Activated naive CD4-positive, alpha-beta T cell treated with anti-CD3 and anti-CD28 coated beads for 36 hours (primary cell): ENCODE results near the gene ZFAND2B. TPM values are rescaled to one million over a fixed set of nuclear protein-coding genes. Genes with fewer than 3 reads are reported as not detected.
A peak's percentile ranks its signal among the peaks of the same experiment; 100 is the strongest.

Experiments
- CTCF ChIA-PET: fragments of 350-600 bp; sonication (Branson Sonifier 250); formaldehyde crosslinking; loops from one replicate; lab custom pipeline; 2021; ENCODE audit warnings: antibody characterized with exemption; lab: Charles Lee
- DNase-seq: peaks from one replicate; pipeline ENCODE4 v3.0.0-alpha.2; 2020
- H3K27ac Mint-ChIP-seq: one replicate; pipeline ENCODE4 v1.8.0; 2021; ENCODE audit warnings: mild to moderate bottlenecking, mixed read lengths
- H3K27me3 Mint-ChIP-seq: one replicate; pipeline ENCODE4 v1.8.0; 2021; ENCODE audit warnings: low read depth, mixed read lengths
- H3K36me3 Mint-ChIP-seq: one replicate; pipeline ENCODE4 v1.8.0; 2021; ENCODE audit warnings: low read depth, mixed read lengths
- H3K4me1 Mint-ChIP-seq: one replicate; pipeline ENCODE4 v1.8.0; 2021; ENCODE audit warnings: low read depth, mixed read lengths
- H3K4me3 Mint-ChIP-seq: one replicate; pipeline ENCODE4 v1.8.0; 2021; ENCODE audit warnings: mild to moderate bottlenecking, moderate library complexity, mixed read lengths
- H3K9me3 Mint-ChIP-seq: one replicate; pipeline ENCODE4 v1.8.0; 2021; ENCODE audit warnings: mixed read lengths
- intact Hi-C: fragments of 100-400 bp; cut with micrococcal nuclease; formaldehyde crosslinking; loops from one replicate; pipeline ENCODE4 v1.15.1; 2023
- total RNA-seq, 2 experiments: library from RNA; stranded (reverse); gene quantifications; one replicate each; pipeline ENCODE4 v1.2.3, GENCODE V29; 2021

The ZFAND2B gene
- total RNA-seq, 2 experiments from 2014 or later = 32.6 to 33.6 TPM

GRCh38 chr2:219229305-219230058 lies 22.9 kb downstream of the ZFAND2B start, which contains the start of the genes ANKZF1 and ATG9A:
Gene ANKZF1 (plus strand): TSS chr2:219229806. CDS start chr2:219230258, 452 bp downstream.
Gene ATG9A (minus strand): TSS chr2:219229636. CDS start chr2:219228024, 1,612 bp downstream.
- peak; percentile 99 for DNase-seq
- Mint-ChIP-seq H3K9me3 (no peaks in the 10 kb centered on the region), H3K27me3 (no peaks in the 10 kb centered on the region), H3K36me3 (peaks cover 44% of the 10 kb centered on the region), H3K4me3 (peak within 1 kb of the TSS; percentile 96), H3K4me1 (peaks cover 48% of the 10 kb centered on the region), H3K27ac (peak within 1 kb of the TSS; percentile 97)
- CTCF ChIA-PET = interaction anchor here (0.8 to 2.2 kb wide), 12 partner anchors 10 to 70 kb away, joined by 3 to 8 read pairs (median 4); partner anchors contain the start of genes ABCB6, GLB1L and STK16
- intact Hi-C loops = loop anchor here (1.0 to 10.0 kb wide), 12 partner anchors 11 to 661 kb away; partner anchors contain the start of genes ABCB6, CNOT9, DNAJB2 and GLB1L

- Mint-ChIP-seq H3K9me3 (no peaks in the 10 kb centered on the region), H3K27ac (peak overlapping the region; percentile 97), H3K27me3 (no peaks in the 10 kb centered on the region), H3K4me1 (peaks cover 48% of the 10 kb centered on the region), H3K4me3 (peak overlapping the region; percentile 96), H3K36me3 (peaks cover 43% of the 10 kb centered on the region)
- CTCF ChIA-PET = interaction anchor here (0.9 to 2.2 kb wide), 9 partner anchors 9 to 69 kb away, joined by 3 to 8 read pairs (median 4); partner anchors contain the start of genes GLB1L and STK16
- intact Hi-C loops = no loop called here
- DNase-seq = peak; percentile 63
Measured at GRCh38 chr2:219230059-219230540, 23.5 kb downstream of the ZFAND2B start.

GRCh38 chr2:219234331-219234730 lies 27.7 kb downstream of the ZFAND2B start:
- Mint-ChIP-seq H3K27me3 (no peaks in the 10 kb centered on the region), H3K9me3 (no peaks in the 10 kb centered on the region), H3K27ac (no peak overlapping the region), H3K4me1 (peaks cover 31% of the 10 kb centered on the region), H3K36me3 (peaks cover 54% of the 10 kb centered on the region), H3K4me3 (no peak overlapping the region)
- DNase-seq = no peak
- intact Hi-C loops = no loop called here
- CTCF ChIA-PET = interaction anchor here (0.9 to 1.1 kb wide), 2 partner anchors 61 to 64 kb away, joined by 3 to 6 read pairs; no protein-coding TSS in a partner anchor

GRCh38 chr2:219243291-219243761 lies 36.7 kb downstream of the ZFAND2B start:
- Mint-ChIP-seq H3K9me3 (no peaks in the 10 kb centered on the region), H3K4me1 (peaks cover 37% of the 10 kb centered on the region), H3K27me3 (no peaks in the 10 kb centered on the region), H3K27ac (no peak overlapping the region), H3K4me3 (peak overlapping the region; percentile 68), H3K36me3 (peaks cover 10% of the 10 kb centered on the region)
- intact Hi-C loops = no loop called here
- DNase-seq = no peak
- CTCF ChIA-PET = no interaction called here

- H3K27ac Mint-ChIP-seq = peak overlapping the region; percentile 99
- peak overlapping the region; percentile 98 for H3K4me3 Mint-ChIP-seq
Measured at GRCh38 chr2:219244789-219245147, 38.2 kb downstream of the ZFAND2B start.

DNA sequence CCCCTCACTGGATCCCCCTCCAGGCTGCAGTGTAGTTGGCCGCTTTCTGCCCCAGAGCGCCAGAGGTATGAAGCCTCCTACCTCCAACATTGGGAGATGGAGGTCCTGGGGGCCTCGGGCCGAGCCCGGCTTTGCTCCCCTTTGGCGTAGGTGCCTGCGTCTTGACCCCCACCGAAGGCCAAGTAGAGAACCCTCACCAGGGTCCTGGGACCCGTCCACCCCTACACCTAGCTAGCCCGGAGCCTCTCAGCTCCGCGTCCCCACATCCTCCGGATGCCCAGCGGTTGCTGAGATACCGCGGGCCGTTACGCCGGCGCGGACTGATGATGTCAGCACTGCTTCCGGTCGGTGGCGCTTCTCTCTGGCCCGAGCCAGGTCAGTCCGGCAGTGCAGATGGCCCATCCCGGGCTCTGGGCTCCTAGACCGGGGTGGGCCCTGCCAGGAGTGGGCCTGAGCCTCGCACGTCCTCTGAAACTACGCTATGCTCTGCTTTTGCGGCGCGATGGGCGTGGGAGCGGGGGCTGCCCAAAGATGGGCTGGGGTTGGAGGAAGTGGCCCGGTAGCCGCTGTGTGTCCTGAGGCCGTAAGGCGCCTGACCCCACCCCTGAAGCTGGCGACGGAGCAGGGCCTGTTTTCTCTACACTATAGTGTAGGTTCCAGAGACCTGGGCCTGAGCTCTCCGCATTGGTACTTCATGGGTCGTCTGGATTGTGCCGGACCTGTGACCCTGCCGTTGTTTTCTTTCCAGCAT lies 38.7 kb downstream of the ZFAND2B start, which contains the start of the genes GLB1L and STK16:
Gene GLB1L (minus strand): TSS at position 297 of the 751 bp plus-strand sequence. CDS start 1,871 bp downstream, outside the sequence.
Gene STK16 (plus strand): TSS at position 332 of the 751 bp plus-strand sequence. CDS start 521 bp downstream, outside the sequence.
- intact Hi-C loops = loop anchor here (1.0 to 5.0 kb wide), 6 partner anchors 8 to 573 kb away; partner anchors contain the start of genes ANKZF1, ATG9A, CHPF and DNAJB2
- no peaks in the 10 kb centered on the region for H3K9me3 Mint-ChIP-seq
- H3K4me3 Mint-ChIP-seq = peak within 1 kb of the TSS; percentile 98
- H3K36me3 Mint-ChIP-seq = peaks cover 24% of the 10 kb centered on the region
- peak within 1 kb of the TSS; percentile 99 for H3K27ac Mint-ChIP-seq
- no peaks in the 10 kb centered on the region for H3K27me3 Mint-ChIP-seq
- CTCF ChIA-PET = interaction anchor here (0.7 to 2.7 kb wide), 9 partner anchors 10 to 73 kb away, joined by 3 to 17 read pairs (median 8); partner anchors contain the start of genes ANKZF1, ATG9A, CNPPD1 and TUBA4A
- H3K4me1 Mint-ChIP-seq = peaks cover 57% of the 10 kb centered on the region
- DNase-seq = peak; percentile 92

More at GRCh38 chr2:219244789-219245147, 38.2 kb downstream of the ZFAND2B start:
- Mint-ChIP-seq H3K9me3 (no peaks in the 10 kb centered on the region), H3K27me3 (no peaks in the 10 kb centered on the region), H3K4me1 (peaks cover 51% of the 10 kb centered on the region), H3K36me3 (peaks cover 20% of the 10 kb centered on the region)
- DNase-seq = no peak
- intact Hi-C loops = loop anchor here (1.0 to 5.0 kb wide), 6 partner anchors 9 to 572 kb away; partner anchors contain the start of genes ANKZF1, ATG9A, CHPF and DNAJB2
- CTCF ChIA-PET = interaction anchor here (0.5 to 2.7 kb wide), 10 partner anchors 10 to 73 kb away, joined by 3 to 17 read pairs (median 7); partner anchors contain the start of genes ANKZF1, ATG9A, CNPPD1 and TUBA4A

- no peaks in the 10 kb centered on the region for H3K27me3 Mint-ChIP-seq
- peaks cover 62% of the 10 kb centered on the region for H3K4me1 Mint-ChIP-seq
- DNase-seq = peak; percentile 58
- H3K4me3 Mint-ChIP-seq = peak overlapping the region; percentile 98
- CTCF ChIA-PET = interaction anchor here (0.8 to 2.7 kb wide), 8 partner anchors 9 to 74 kb away, joined by 3 to 17 read pairs (median 8); partner anchors contain the start of genes ANKZF1, ATG9A, CNPPD1 and TUBA4A
- intact Hi-C loops = loop anchor here (1.0 to 5.0 kb wide), 6 partner anchors 7 to 574 kb away; partner anchors contain the start of genes ANKZF1, ATG9A, CHPF and DNAJB2
- H3K36me3 Mint-ChIP-seq = peaks cover 29% of the 10 kb centered on the region
- H3K27ac Mint-ChIP-seq = peak overlapping the region; percentile 99
- H3K9me3 Mint-ChIP-seq = no peaks in the 10 kb centered on the region
Measured at GRCh38 chr2:219245899-219246230, 39.3 kb downstream of the ZFAND2B start.

DNA sequence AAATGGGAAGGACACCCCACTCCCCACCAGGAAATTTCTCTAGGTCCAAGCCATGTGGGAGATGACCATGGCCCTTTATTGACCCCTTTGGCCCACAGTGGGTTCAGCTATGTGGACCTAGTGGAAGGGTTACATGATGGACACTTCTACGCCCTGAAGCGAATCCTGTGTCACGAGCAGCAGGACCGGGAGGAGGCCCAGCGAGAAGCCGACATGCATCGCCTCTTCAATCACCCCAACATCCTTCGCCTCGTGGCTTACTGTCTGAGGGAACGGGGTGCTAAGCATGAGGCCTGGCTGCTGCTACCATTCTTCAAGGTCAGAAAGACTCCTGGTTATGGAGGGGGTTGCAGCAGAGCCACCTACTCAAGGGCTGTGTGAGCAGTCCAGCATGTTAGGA lies 40.0 kb downstream of the ZFAND2B start:
- DNase-seq = no peak
- Mint-ChIP-seq H3K36me3 (peaks cover 36% of the 10 kb centered on the region), H3K4me3 (peak overlapping the region; percentile 63), H3K27me3 (no peaks in the 10 kb centered on the region), H3K9me3 (no peaks in the 10 kb centered on the region), H3K27ac (peak overlapping the region; percentile 99), H3K4me1 (peaks cover 69% of the 10 kb centered on the region)
- intact Hi-C loops = loop anchor here (5.0 kb wide), 2 partner anchors 296 to 574 kb away; partner anchors contain the start of genes CHPF, RNF25, STK36 and TMEM198
- CTCF ChIA-PET = interaction anchor here (0.8 to 2.7 kb wide), 5 partner anchors 8 to 75 kb away, joined by 3 to 17 read pairs (median 8); partner anchors contain the start of gene TUBA4A

DNA sequence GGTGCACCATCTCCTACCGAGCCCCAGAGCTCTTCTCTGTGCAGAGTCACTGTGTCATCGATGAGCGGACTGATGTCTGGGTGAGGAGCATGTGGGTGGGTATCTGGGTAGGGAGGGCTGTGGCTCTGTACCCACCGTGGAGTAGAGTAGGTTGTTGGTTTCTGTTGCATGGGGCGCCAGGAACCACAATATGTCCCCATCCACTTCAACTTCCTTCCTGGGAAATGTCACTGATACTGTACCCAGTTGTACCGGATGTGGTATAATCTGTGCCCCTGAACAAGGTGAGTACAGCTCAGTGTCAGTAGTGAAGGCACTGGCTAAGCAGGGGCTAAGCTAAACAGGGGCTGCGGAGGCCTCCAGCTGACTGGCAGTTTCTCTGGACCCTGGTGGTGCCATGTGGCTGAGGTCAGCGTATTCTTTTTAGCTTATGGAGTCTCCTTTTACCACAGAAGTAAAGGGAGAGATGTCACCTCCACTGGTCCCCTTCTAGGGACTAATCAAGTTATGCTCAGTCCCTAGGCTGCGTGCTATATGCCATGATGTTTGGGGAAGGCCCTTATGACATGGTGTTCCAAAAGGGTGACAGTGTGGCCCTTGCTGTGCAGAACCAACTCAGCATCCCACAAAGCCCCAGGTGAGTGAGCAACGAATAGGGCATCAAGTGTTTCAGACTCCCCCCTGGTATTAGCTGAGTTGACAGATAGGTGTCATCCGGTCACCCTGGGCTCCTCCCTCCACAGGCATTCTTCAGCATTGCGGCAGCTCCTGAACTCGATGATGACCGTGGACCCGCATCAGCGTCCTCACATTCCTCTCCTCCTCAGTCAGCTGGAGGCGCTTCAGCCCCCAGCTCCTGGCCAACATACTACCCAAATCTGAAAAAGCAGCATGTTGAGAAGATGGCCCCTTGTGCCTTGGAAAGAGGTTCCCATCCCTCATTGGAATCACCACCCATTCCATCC lies 41.4 kb downstream of the ZFAND2B start:
- peaks cover 81% of the 10 kb centered on the region for H3K4me1 Mint-ChIP-seq
- H3K36me3 Mint-ChIP-seq = peaks cover 42% of the 10 kb centered on the region
- intact Hi-C loops = loop anchor here (5.0 kb wide), 2 partner anchors 294 to 576 kb away; partner anchors contain the start of genes CHPF, RNF25, STK36 and TMEM198
- no peaks in the 10 kb centered on the region for H3K9me3 Mint-ChIP-seq
- peak overlapping the region; percentile 99 for H3K27ac Mint-ChIP-seq
- CTCF ChIA-PET = interaction anchor here (0.8 to 3.4 kb wide), 7 partner anchors 19 to 51 kb away, joined by 4 to 25 read pairs (median 5); partner anchors contain the start of genes ABCB6, ANKZF1, ATG9A and DNAJB2
- DNase-seq = peak; percentile 74
- peak overlapping the region; percentile 63 for H3K4me3 Mint-ChIP-seq
- H3K27me3 Mint-ChIP-seq = no peaks in the 10 kb centered on the region

GRCh38 chr2:219248845-219249202 lies 42.2 kb downstream of the ZFAND2B start:
- peak overlapping the region; percentile 99 for H3K27ac Mint-ChIP-seq
- CTCF ChIA-PET = interaction anchor here (1.3 to 3.4 kb wide), 8 partner anchors 19 to 90 kb away, joined by 4 to 25 read pairs (median 6); partner anchors contain the start of genes ANKZF1, ATG9A, CNPPD1 and DNAJB2
- no peaks in the 10 kb centered on the region for H3K9me3 Mint-ChIP-seq
- intact Hi-C loops = loop anchor here (5.0 kb wide), 2 partner anchors 293 to 577 kb away; partner anchors contain the start of genes CHPF, RNF25, STK36 and TMEM198
- H3K36me3 Mint-ChIP-seq = peaks cover 45% of the 10 kb centered on the region
- peak overlapping the region; percentile 39 for H3K4me3 Mint-ChIP-seq
- no peaks in the 10 kb centered on the region for H3K27me3 Mint-ChIP-seq
- H3K4me1 Mint-ChIP-seq = peaks cover 75% of the 10 kb centered on the region
- no peak for DNase-seq
